ENCODE measurements around the gene SDF4.

- TF ChIP-seq CTCF (IDR thresholded peaks at IDR 0.05) (no peak), POLR2A (IDR thresholded peaks at IDR 0.05) (no peak), POLR2AphosphoS5 (IDR thresholded peaks at IDR 0.05) (no peak), EP300 (IDR thresholded peaks at IDR 0.05) (no peak)
Observed at GRCh38 chr1:1268284-1268682, 36.5 kb upstream of the SDF4 start.

All from sigmoid colon (tissue), 4 donors.